IMR-90 (cell line): ENCODE measurements around the gene ACSS1. TPM values are rescaled to one million over a fixed set of nuclear protein-coding genes. Genes with fewer than 3 reads are reported as not detected.

Experiments used
- ATAC-seq: fragments of 200-7000 bp; cut with Tn5 transposase; 2 replicates; pipeline ENCODE4 v1.9.1; 2020; ENCODE audit warnings: low read depth, mild to moderate bottlenecking, moderate library complexity
- BruUV-seq: library from RNA; stranded (reverse); fragments of 400-500 nt; replicated peaks from 2 replicates; lab custom pipeline; 2021; lab: Mats Ljungman, UMichigan
- CTCF ChIA-PET: fragments of 300-600 bp; formaldehyde crosslinking; extraction: SDS; loops from one replicate; lab custom pipeline; 2021; ENCODE audit warnings: antibody characterized with exemption; lab: Yijun Ruan, JAX
- POLR2A ChIA-PET: fragments of 300-600 bp; sonication (Branson Sonifier 250); formaldehyde crosslinking; loops from one replicate; lab custom pipeline; 2022; ENCODE audit warnings: antibody characterized with exemption; ENCODE audit not compliant: unreplicated experiment; lab: Charles Lee
- DNase-seq: peaks from one replicate; pipeline ENCODE4 v3.0.0; 2013
- H2AFZ ChIP-seq: replicated peaks from 2 replicates; pipeline ENCODE3; 2013; ENCODE audit warnings: low read length, mild to moderate bottlenecking; ENCODE audit not compliant: poor library complexity
- H2AK5ac ChIP-seq: 2 replicates; pipeline ENCODE4 v1.6.1; 2013; ENCODE audit warnings: low read depth, low read length, inconsistent platforms
- H2AK9ac ChIP-seq: replicated peaks from 2 replicates; pipeline ENCODE3; 2013; ENCODE audit warnings: mild to moderate bottlenecking, low read depth, low read length, moderate library complexity; ENCODE audit not compliant: poor library complexity
- H2BK120ac ChIP-seq: 2 replicates; pipeline ENCODE4 v1.6.1; 2013; ENCODE audit warnings: low read depth, low read length, inconsistent platforms
- H2BK15ac ChIP-seq: 3 replicates; pipeline ENCODE4 v1.6.1; 2013; ENCODE audit warnings: low read depth, low read length, inconsistent platforms
- H2BK20ac ChIP-seq: 2 replicates; pipeline ENCODE4 v1.6.1; 2013; ENCODE audit warnings: low read depth, mild to moderate bottlenecking, inconsistent platforms, low read length, moderate library complexity
- H2BK5ac ChIP-seq: 2 replicates; pipeline ENCODE4 v1.6.1; 2013; ENCODE audit warnings: mild to moderate bottlenecking, low read depth, low read length, inconsistent platforms; ENCODE audit not compliant: poor library complexity, severe bottlenecking
- H3K14ac ChIP-seq: replicated peaks from 2 replicates; pipeline ENCODE4 v1.6.1; 2013; ENCODE audit warnings: low read depth, low read length, inconsistent platforms
- H3K18ac ChIP-seq: 2 replicates; pipeline ENCODE4 v1.6.1; 2013; ENCODE audit warnings: low read depth, low read length, control low read depth
- H3K23ac ChIP-seq: 2 replicates; pipeline ENCODE4 v1.6.1; 2013; ENCODE audit warnings: low read depth, low read length, inconsistent platforms
- H3K27ac ChIP-seq: 2 replicates; pipeline ENCODE4 v1.5.1; 2013; ENCODE audit warnings: mild to moderate bottlenecking, control low read depth, low read length; ENCODE audit not compliant: insufficient read depth
- H3K27me3 ChIP-seq: 2 replicates; pipeline ENCODE4 v1.6.1; 2013; ENCODE audit warnings: low read length; ENCODE audit not compliant: control insufficient read depth, insufficient read depth
- H3K36me3 ChIP-seq: 2 replicates; pipeline ENCODE4 v1.6.1; 2013; ENCODE audit warnings: low read length, mixed read lengths; ENCODE audit not compliant: control insufficient read depth, insufficient read depth
- H3K4ac ChIP-seq: 2 replicates; pipeline ENCODE4 v1.6.1; 2013; ENCODE audit warnings: low read depth, low read length, inconsistent platforms
- H3K4me1 ChIP-seq: 2 replicates; pipeline ENCODE4 v1.6.1; 2013; ENCODE audit warnings: low read length, mixed read lengths; ENCODE audit not compliant: control insufficient read depth, insufficient read depth
- H3K4me2 ChIP-seq: 2 replicates; pipeline ENCODE4 v1.6.1; 2013; ENCODE audit warnings: low read depth, mild to moderate bottlenecking, control low read depth, low read length, moderate library complexity
- H3K4me3 ChIP-seq: 2 replicates; pipeline ENCODE4 v1.5.1; 2013; ENCODE audit warnings: low read depth, mild to moderate bottlenecking, control low read depth, low read length, moderate library complexity; ENCODE audit not compliant: insufficient read depth
- H3K56ac ChIP-seq: 2 replicates; pipeline ENCODE4 v1.6.1; 2013; ENCODE audit warnings: low read length, inconsistent platforms; ENCODE audit not compliant: insufficient read depth; ENCODE audit errors: extremely low read depth
- H3K79me1 ChIP-seq, 2 experiments: 2 replicates each; pipeline ENCODE4 v1.6.1; 2013; ENCODE audit warnings: low read length in 2 of 2, inconsistent platforms in 1 of 2, low read depth in 1 of 2
- H3K9ac ChIP-seq: 2 replicates; pipeline ENCODE4 v1.6.1; 2013; ENCODE audit warnings: low read depth, low read length, control low read depth
- H3K9me1 ChIP-seq: 2 replicates; pipeline ENCODE4 v1.6.1; 2013; ENCODE audit warnings: low read length, inconsistent platforms; ENCODE audit not compliant: insufficient read depth
- H3K9me3 ChIP-seq: 2 replicates; pipeline ENCODE4 v1.6.1; 2013; ENCODE audit warnings: low read length; ENCODE audit not compliant: control insufficient read depth, insufficient read depth
- H4K20me1 ChIP-seq: 2 replicates; pipeline ENCODE4 v1.6.1; 2013; ENCODE audit warnings: low read length, inconsistent platforms; ENCODE audit not compliant: insufficient read depth
- H4K5ac ChIP-seq: 2 replicates; pipeline ENCODE4 v1.6.1; 2013; ENCODE audit warnings: mild to moderate bottlenecking, low read depth, low read length, control low read depth
- H4K8ac ChIP-seq, 2 experiments: 2 replicates each; pipeline ENCODE4 v1.6.1; 2013; ENCODE audit warnings: low read depth in 2 of 2, low read length in 2 of 2, control low read depth in 1 of 2, inconsistent platforms in 1 of 2
- H4K91ac ChIP-seq: 2 replicates; pipeline ENCODE4 v1.6.1; 2013; ENCODE audit warnings: low read depth, low read length, inconsistent platforms; ENCODE audit not compliant: insufficient read depth
- BHLHE40 ChIP-seq: fragments of 150-350 bp; IDR thresholded peaks from 2 replicates; pipeline ENCODE4 v1.6.1; 2016; ENCODE audit warnings: mild to moderate bottlenecking, low read depth, low read length
- MAFK ChIP-seq: IDR thresholded peaks from 2 replicates; pipeline ENCODE4 v1.6.1; 2012; ENCODE audit warnings: low read depth, low read length, improper control_type of control experiment
- WGBS, 2 experiments: methylation state at CpG; one replicate each; pipeline versions ENCODE4 v1.1.5 to v1.1.7; 2013; ENCODE audit warnings: missing lambda C conversion rate in 2 of 2; ENCODE audit not compliant: insufficient read length in 1 of 2; ENCODE audit errors: extremely low coverage in 2 of 2; 5-methylcytosine and 5-hydroxymethylcytosine counted together
- dilution Hi-C: fragments of 300-500 bp; cut with HindIII; formaldehyde crosslinking; loops from one replicate; pipeline ENCODE4 v1.14.3; 2018; ENCODE audit warnings: low sequenced_read_pairs; ENCODE audit not compliant: unreplicated experiment
- in situ Hi-C: fragments of 300-500 bp; cut with MboI; formaldehyde crosslinking; loops from 3 replicates; pipeline ENCODE4 v1.14.3; 2019; ENCODE audit warnings: low sequenced_read_pairs, inconsistent platforms, mixed read lengths
- intact Hi-C: fragments of 100-400 bp; cut with micrococcal nuclease; formaldehyde crosslinking; loops from 2 replicates; pipeline ENCODE4 v1.10.0; 2022
- polyA plus RNA-seq, 3 experiments: library from polyadenylated mRNA; depleted of rRNA; stranded (reverse); fragments of >200 nt; gene quantifications; 2 replicates each; pipeline ENCODE4 v1.2.3, GENCODE V29; 2012; ENCODE audit warnings: low replicate concordance in 1 of 3
- total RNA-seq: library from RNA; depleted of rRNA; stranded (reverse); fragments of >200 nt; gene quantifications from 2 replicates; pipeline ENCODE4 v1.2.3, GENCODE V29; 2012
- TF ChIP-seq, protein P1 (sequence below): fragments of 150-350 bp; IDR thresholded peaks from 2 replicates; pipeline ENCODE4 v1.6.1; 2017; ENCODE audit warnings: mild to moderate bottlenecking, antibody characterized with exemption, low read length, low read depth

ACSS1 gene
- total and polyA plus RNA-seq, 2 of the 4 experiments (the other 2 are of a cell fraction) = 0.72 to 1.2 TPM

DNA sequence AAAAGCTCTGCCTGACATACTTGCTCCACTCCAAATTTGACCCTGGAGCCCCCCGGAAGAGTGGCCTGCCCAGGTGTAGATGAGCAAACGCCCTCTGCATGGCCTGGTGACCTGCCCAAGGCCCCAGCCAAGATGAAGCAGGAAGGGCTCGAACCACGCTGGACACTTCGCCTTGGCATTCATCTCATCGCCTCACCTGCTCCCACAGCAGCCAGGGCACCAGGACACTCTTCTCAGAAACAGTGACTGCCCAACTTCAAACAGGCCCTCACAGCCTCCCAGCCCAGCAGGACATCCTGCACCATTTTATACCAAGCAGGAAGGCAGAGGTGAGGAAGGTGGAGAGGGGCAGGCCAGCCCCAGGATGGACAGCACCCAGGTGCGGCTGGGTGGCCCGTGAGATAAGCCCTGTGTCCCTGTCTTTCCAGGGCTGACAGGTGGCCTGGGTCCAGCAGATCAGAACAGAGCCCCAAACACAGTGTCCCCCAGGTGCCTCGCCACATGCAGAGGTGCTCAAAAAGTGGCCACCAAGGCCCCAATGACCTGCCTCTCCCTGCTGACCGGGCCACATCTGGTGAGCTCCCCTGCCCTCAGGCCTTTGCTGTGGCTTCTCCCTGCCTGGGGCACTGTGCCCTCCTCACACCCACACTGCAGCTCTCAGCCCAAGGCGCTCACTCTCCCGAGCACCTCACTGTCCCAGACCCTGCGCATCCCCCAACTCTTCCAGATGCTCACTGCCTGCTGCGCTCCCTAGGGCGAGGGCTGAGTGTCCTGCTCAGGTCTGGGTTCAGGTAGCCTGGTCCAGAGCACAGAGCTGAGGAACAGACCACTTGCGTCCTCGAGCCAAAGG, 7.2 kb downstream of the ACSS1 start (continued):
- TF ChIP-seq, protein P1, sequence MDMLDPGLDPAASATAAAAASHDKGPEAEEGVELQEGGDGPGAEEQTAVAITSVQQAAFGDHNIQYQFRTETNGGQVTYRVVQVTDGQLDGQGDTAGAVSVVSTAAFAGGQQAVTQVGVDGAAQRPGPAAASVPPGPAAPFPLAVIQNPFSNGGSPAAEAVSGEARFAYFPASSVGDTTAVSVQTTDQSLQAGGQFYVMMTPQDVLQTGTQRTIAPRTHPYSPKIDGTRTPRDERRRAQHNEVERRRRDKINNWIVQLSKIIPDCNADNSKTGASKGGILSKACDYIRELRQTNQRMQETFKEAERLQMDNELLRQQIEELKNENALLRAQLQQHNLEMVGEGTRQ = no peak
- TF ChIP-seq MAFK = no peak

DNA sequence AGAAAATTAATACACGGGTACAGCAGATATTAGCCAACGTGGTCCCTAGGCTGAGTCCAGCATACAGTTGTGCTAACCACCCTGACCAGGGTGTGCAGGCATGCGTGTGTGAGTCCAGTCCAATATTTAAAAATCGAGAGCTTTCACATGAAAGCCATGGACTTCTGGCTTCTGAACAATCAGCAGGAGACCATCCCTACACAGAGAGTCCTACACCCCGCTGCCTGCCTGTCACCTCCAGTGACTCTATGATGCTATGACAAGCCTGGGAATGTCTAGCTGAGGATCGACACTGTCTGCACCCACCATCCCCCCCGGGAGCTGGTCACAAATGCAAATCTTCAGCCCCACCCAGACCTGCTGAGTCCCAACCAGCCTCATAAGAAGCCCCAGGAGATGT, 7.9 kb downstream of the ACSS1 start:
- no peak overlapping the region for H2BK120ac ChIP-seq
- no peak overlapping the region for H3K4ac ChIP-seq
- no peak overlapping the region for H4K8ac ChIP-seq
- H3K4me3 ChIP-seq = no peak overlapping the region
- intact Hi-C loops = no loop called here
- no peak for DNase-seq
- H3K36me3 ChIP-seq = no peaks in the 10 kb centered on the region
- no peak overlapping the region for H3K4me2 ChIP-seq
- no peak overlapping the region for H3K18ac ChIP-seq
- no peak overlapping the region for H2BK15ac ChIP-seq
- no peak overlapping the region for H2AFZ ChIP-seq
- 0 out of 2 replicates have a peak, but pooled peaks cover 7% of the 10 kb centered on the region for H4K20me1 ChIP-seq
- dilution Hi-C loops = no loop called here
- H2BK5ac ChIP-seq = no peak overlapping the region
- ChIA-PET POLR2A (no interaction called here), CTCF (no interaction called here)
- H3K23ac ChIP-seq = no peak overlapping the region
- WGBS, 2 experiments = 83% methylated on average over 1 of the region's 7 CpGs; no CpG with 5 or more reads in 1 of the 2 experiments
- no peaks in the 10 kb centered on the region for H3K79me1 ChIP-seq
- peaks cover 33% of the 10 kb centered on the region; the same call in 1 of the 2 replicates for H3K27me3 ChIP-seq
- no peak overlapping the region for H3K9ac ChIP-seq
- peaks cover 2% of the 10 kb centered on the region; the same call in 1 of the 2 replicates for H3K9me1 ChIP-seq
- TF ChIP-seq MAFK (no peak), BHLHE40 (no peak)
- TF ChIP-seq, protein P1 = no peak
- no peak overlapping the region for H2AK9ac ChIP-seq
- H2AK5ac ChIP-seq = no peak overlapping the region
- H4K5ac ChIP-seq = no peak overlapping the region
- H3K56ac ChIP-seq = no peak overlapping the region
- no peak overlapping the region for H4K91ac ChIP-seq
- no TSS peak for BruUV-seq
- H3K27ac ChIP-seq = no peak overlapping the region
- no peak overlapping the region for H3K14ac ChIP-seq
- H3K4me1 ChIP-seq = peaks cover 3% of the 10 kb centered on the region; the same call in 1 of the 2 replicates
- no peak for ATAC-seq
- H3K9me3 ChIP-seq = no peaks in the 10 kb centered on the region
- in situ Hi-C loops = no loop called here
- H2BK20ac ChIP-seq = no peak overlapping the region
